ENCODE measurements around the gene RALGPS1. TPM values are rescaled to one million over a fixed set of nuclear protein-coding genes. Genes with fewer than 3 reads are reported as not detected.

Gene RALGPS1, protein sequence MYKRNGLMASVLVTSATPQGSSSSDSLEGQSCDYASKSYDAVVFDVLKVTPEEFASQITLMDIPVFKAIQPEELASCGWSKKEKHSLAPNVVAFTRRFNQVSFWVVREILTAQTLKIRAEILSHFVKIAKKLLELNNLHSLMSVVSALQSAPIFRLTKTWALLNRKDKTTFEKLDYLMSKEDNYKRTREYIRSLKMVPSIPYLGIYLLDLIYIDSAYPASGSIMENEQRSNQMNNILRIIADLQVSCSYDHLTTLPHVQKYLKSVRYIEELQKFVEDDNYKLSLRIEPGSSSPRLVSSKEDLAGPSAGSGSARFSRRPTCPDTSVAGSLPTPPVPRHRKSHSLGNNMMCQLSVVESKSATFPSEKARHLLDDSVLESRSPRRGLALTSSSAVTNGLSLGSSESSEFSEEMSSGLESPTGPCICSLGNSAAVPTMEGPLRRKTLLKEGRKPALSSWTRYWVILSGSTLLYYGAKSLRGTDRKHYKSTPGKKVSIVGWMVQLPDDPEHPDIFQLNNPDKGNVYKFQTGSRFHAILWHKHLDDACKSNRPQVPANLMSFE
- total RNA-seq (39.9 and 48.6 TPM in 2 replicates), polyA plus RNA-seq (19.7 and 20.7 TPM in 2 replicates), polyA minus RNA-seq (18.4 and 19.9 TPM in 2 replicates)
- total RNA-seq (2013): 13.5 TPM

DNA sequence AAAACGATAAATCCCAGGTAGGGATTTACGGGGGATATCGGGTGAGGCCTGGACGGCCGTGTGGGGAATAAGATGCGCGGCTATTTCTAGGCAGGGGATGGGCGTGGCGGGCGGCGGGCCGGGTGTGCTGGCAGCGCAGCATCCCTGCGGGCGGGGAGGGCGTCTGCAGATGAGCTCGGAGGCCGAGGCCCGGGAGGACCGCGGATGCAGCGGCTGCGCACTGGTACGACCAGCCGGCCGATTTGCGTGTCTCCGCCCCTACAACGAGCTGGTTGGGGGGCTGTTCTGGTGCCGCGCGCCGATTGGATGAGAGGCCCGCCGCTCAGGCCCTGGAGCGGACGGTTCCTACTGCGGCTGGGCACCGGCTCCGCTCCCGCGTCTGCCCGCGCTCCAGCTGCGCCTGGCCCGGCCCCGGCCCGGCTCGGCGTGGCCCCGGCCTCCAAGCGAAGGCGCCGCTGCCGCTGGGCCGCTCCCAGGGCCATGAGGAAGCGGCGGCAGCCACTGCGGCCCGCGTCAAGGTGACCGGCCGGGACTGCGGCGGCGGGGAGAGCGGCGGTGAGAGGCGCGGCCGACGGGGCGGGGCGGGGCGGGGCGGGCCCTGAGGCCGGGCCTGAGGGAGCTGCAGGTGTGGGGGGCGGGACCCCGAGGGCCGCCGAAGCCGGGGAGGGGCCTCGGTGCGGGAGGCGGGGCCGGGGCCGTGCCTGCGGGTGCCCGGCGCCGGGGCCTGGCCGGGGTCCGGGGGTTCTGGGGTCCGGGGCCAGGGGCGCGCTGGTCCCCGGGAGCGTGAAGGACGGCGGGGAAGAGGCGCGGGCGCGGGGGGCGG, at the start of gene RALGPS1:
TSS of gene RALGPS1 (plus strand) at position 325 of the 823 bp plus-strand sequence. CDS start 47,508 bp downstream, outside the sequence.
- Histone ChIP-seq H3K4me1 (ENCODE audit: control insufficient read depth in 2 of 2, insufficient read depth in 2 of 2, low read length in 2 of 2) (peaks cover 3 to 13% of the 10 kb centered on the region in 2 donors), H2AFZ (ENCODE audit: insufficient read depth, low read depth, low read length, poor library complexity, severe bottlenecking) (peak within 1 kb of the TSS; percentile 81), H3K4me3 (ENCODE audit: control extremely low read depth in 1 of 5, extremely low read depth in 1 of 5, insufficient read depth in 1 of 5, low read depth in 2 of 5, low read length in 4 of 5) (peak within 1 kb of the TSS in 4 of 5 experiments; percentile 33 to 63 (median 44)), H3K9ac (ENCODE audit: low read length) (peak within 1 kb of the TSS; percentile 64), H3K9me3 (ENCODE audit: control extremely low read depth in 1 of 3, control insufficient read depth in 2 of 3, insufficient read depth in 1 of 3, low read length in 2 of 3) (peaks cover 0 to 5% (median 5%) of the 10 kb centered on the region in 3 donors), H3K27me3 (replicated peaks in 1 of 4; ENCODE audit: control extremely low read depth in 1 of 4, control insufficient read depth in 3 of 4, insufficient read depth in 4 of 4, low read length in 3 of 4) (peaks cover 0 to 5% (median 0%) of the 10 kb centered on the region in 4 experiments), H4K20me1 (ENCODE audit: control insufficient read depth, insufficient read depth, low read length, poor library complexity, severe bottlenecking) (peaks cover 17% of the 10 kb centered on the region), H3K79me2 (ENCODE audit: control insufficient read depth, insufficient read depth, low read length) (peaks cover 4% of the 10 kb centered on the region), H3K27ac (ENCODE audit: low read length in 2 of 2) (peak within 1 kb of the TSS; percentile 24 to 33), H3K36me3 (replicated peaks in 1 of 2; ENCODE audit: control extremely low read depth in 1 of 2, control insufficient read depth in 1 of 2, extremely low read depth in 1 of 2, insufficient read depth in 2 of 2, low read length in 1 of 2) (no peaks in the 10 kb centered on the region), H3K4me2 (replicated peaks; ENCODE audit: low read depth, low read length, poor library complexity, severe bottlenecking) (peak within 1 kb of the TSS; percentile 91)
- H3K9me3 Mint-ChIP-seq (ENCODE audit: insufficient read depth): no peaks in the 10 kb centered on the region
- POLR2A ChIA-PET: no interaction called here
- peak; percentile 94 for ATAC-seq (ENCODE audit: low read depth)
- peaks cover 12% of the 10 kb centered on the region for H3K4me1 Mint-ChIP-seq
- under 1% methylated on average over 102 of the region's 105 CpGs for WGBS (ENCODE audit: insufficient coverage)
- H3K27me3 Mint-ChIP-seq: peaks cover 17% of the 10 kb centered on the region
- intact Hi-C loops (cut with micrococcal nuclease): loop anchor here (1.0 to 2.0 kb wide), 4 partner anchors 53 to 331 kb away; no protein-coding TSS in a partner anchor
- H3K27ac Mint-ChIP-seq: peak within 1 kb of the TSS; percentile 86
- DNase-seq: peak; percentile 96
- peak within 1 kb of the TSS; percentile 89 for H3K4me3 Mint-ChIP-seq
- TF ChIP-seq, protein P1, sequence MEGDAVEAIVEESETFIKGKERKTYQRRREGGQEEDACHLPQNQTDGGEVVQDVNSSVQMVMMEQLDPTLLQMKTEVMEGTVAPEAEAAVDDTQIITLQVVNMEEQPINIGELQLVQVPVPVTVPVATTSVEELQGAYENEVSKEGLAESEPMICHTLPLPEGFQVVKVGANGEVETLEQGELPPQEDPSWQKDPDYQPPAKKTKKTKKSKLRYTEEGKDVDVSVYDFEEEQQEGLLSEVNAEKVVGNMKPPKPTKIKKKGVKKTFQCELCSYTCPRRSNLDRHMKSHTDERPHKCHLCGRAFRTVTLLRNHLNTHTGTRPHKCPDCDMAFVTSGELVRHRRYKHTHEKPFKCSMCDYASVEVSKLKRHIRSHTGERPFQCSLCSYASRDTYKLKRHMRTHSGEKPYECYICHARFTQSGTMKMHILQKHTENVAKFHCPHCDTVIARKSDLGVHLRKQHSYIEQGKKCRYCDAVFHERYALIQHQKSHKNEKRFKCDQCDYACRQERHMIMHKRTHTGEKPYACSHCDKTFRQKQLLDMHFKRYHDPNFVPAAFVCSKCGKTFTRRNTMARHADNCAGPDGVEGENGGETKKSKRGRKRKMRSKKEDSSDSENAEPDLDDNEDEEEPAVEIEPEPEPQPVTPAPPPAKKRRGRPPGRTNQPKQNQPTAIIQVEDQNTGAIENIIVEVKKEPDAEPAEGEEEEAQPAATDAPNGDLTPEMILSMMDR (IDR thresholded peaks at IDR 0.05): no peak
- TF ChIP-seq EZH2 (IDR thresholded peaks at IDR 0.05; ENCODE audit: borderline replicate concordance, insufficient read depth, low read depth, low read length, poor library complexity, severe bottlenecking): no peak
- CTCF ChIA-PET: interaction anchor here (1.0 to 2.0 kb wide), 6 partner anchors 12 to 482 kb away, joined by 3 to 5 read pairs (median 4); partner anchors contain the start of gene SLC2A8

All from B cell (primary cell).